GM12872 (cell line): ENCODE results near the gene ZNF783.

Experiments
- TF ChIP-seq, protein P1 (sequence below): IDR thresholded peaks from 3 replicates; pipeline ENCODE4 v1.5.1; 2011; ENCODE audit warnings: low read depth, mild to moderate bottlenecking, low read length, moderate library complexity; ENCODE audit not compliant: insufficient read depth

The ZNF783 gene

DNA sequence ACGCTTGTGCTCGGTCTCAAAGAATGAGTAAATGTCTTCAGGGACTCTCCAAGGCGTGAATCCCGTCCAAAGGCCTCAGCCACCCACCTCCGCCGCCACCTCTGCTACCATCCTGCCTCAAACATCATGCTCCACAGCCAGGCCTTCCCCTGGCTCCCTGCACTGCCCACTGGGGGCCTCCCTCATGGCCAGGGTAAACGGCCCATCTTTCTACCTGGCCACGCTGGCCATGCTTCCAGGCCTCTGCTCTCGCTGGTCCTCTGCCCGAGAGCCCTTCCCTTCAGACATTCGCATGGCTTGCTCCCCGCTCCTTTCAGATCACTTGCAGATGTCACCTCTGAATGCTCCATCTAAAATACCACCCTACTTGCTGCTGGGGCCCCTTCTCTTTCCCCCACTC is 40.2 kb downstream of the ZNF783 start:
- TF ChIP-seq, protein P1, sequence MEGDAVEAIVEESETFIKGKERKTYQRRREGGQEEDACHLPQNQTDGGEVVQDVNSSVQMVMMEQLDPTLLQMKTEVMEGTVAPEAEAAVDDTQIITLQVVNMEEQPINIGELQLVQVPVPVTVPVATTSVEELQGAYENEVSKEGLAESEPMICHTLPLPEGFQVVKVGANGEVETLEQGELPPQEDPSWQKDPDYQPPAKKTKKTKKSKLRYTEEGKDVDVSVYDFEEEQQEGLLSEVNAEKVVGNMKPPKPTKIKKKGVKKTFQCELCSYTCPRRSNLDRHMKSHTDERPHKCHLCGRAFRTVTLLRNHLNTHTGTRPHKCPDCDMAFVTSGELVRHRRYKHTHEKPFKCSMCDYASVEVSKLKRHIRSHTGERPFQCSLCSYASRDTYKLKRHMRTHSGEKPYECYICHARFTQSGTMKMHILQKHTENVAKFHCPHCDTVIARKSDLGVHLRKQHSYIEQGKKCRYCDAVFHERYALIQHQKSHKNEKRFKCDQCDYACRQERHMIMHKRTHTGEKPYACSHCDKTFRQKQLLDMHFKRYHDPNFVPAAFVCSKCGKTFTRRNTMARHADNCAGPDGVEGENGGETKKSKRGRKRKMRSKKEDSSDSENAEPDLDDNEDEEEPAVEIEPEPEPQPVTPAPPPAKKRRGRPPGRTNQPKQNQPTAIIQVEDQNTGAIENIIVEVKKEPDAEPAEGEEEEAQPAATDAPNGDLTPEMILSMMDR, result no peak

DNA sequence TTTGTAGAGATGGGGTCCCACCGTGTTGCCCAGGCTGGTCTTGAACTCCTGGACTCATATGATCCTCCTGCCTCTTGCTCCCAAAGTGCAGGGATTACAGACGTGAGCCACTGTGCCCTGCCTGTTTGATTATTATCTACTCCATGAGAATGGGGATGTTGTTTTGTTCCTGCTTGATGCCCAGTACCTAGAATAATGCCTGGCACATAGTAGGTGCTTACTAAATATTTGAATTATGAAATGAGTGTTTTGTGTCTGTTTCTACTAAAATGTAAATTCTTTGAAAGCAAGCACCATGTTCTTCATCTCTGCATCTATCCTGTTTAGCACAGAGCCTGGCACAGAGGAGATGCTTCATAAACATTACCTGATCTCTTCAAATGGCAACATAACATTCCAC is 40.9 kb downstream of the ZNF783 start:
- TF ChIP-seq, protein P1, result no peak

DNA sequence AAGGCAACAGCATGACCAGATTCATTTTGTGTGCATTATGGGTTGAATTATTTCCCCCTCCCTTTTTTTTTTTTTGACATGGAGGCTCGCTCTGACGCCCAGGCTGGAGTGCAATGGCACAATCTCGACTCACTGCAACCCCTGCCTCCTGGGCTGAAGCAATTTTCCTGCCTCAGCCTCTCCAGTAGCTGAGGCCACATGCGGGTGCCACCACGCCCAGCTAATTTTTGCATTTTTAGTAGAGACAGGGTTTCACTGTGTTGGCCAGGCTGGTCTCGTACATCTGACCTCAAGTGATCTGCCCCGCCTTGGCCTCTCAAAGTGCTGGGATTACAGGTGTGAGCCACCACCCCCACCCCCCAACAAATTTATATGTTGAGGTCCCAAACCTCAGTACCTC is 42.0 kb downstream of the ZNF783 start:
- TF ChIP-seq, protein P1, result no peak

DNA sequence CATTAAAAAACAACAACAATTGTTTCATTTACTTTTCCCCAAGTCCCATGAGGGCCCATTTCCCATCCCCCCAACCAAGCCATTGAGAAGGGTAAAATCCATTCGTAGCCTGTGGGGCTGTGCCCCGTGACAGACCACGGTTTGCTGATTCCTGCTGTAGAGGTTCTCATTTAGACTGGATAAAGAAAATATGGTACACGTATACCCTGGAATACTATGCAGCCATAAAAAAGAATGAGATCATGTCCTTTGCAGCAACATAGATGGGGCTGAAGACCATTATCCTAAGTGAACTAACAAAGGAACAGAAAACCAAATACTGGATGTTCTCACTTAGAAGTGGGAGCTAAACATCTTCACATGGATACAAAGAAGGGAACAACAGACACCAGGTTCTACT is 44.9 kb downstream of the ZNF783 start:
- TF ChIP-seq, protein P1, result no peak

DNA sequence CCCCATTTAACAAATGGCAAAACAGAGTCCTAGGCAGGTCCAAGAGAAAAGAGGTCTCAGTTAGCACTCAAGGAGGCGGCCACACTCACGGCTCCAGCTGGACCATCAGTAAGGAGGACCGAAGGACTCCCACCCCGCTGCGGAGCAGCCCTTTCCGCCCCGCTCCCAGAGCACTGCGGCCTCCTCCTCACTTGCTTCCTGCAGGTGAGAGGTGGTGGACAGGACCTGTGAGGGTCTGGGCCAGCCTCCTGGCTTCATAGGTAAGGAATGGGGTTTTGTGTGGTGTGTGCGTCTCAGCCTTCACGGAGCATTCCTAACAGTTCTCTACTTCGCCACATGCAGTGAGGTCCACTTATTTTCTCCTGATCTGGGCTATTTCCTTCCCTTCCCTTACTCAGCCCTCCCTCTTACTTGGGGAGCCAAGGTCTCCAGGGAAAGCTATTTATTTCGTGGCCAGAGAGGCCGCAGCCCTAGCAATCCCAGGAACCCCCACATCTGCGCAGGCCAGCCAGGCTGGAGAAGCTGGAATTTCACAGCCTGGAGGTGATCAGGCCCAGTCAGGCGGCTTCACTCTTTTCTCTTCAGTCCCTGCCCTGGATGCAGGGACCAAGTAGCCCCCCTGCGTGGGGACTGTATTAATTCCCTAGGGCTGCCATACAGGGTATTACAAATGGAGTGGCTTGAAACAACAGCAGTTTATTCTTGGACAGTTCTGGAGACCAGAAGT is 45.9 kb downstream of the ZNF783 start:
- TF ChIP-seq, protein P1, result no peak

DNA sequence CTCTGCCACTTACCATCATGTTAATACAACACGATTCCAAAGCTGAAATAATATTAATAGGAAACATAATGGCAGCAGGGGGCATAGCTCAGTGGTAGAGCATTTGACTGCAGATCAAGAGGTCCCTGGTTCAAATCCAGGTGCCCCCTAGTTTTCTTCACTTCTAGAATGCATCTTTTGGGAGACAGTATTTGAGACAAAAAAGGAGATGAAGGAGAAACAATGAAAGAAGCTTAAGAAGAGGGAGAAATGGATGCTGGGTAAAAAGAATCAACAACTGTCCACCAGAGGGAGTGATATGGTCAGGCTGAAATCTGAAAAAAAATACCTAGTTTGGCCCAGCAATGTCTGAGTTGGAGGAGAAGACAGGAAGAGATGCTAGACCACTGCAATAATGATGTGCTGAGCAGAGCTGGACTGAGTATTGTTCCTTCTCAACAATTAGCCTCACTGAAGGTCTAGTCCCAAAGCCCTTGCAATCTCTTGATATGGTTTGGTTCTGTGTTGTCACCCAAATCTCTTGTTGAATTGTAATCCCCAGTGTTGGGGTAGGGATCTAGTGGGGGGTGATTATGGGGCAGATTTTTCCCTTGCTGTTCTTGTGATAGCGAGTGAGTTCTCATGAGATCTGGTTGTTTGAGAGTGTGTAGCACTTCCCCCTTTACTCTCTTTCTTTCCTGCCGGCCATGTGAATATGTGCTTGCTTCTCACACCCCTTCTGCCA is 48.3 kb downstream of the ZNF783 start:
- TF ChIP-seq, protein P1, result peak; percentile 65

DNA sequence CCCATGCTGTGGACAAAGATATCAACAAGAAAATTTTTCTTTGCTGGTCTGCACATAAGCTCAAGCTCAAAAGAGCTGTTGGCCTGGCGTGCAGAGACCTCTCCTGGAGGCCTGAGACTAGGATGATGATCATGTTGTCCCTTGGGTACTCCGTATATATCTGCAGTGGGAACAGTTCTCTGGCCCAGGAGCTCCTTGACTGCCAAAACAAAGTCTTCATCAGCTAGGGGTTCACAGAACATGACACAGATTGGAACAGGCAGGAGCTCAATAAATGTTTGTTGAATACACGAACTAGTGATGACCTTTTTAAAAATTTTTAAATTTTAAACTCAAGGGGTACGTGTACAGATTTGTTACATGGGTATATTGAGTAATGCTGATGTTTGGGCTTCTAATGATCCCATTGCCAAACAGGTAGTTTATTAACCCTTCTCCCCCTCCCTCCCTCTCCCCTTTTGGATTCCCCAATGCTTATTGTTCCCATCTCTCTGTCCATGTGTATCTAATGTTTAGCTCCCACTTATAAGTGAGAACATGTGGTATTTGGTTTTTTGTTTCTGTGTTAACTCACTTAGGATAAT is 49.1 kb downstream of the ZNF783 start:
- TF ChIP-seq, protein P1, result no peak
